Loucy (cell line): Measurements from ENCODE around the gene PORCN.
"Not testable (repeated sequence)": the region's sequence is repeated elsewhere in the genome, so short reads cannot be mapped to it uniquely, and the experiment has no call there.

ENCODE experiments used
- H2AFZ ChIP-seq: fragments of 200-600 bp; sonication (generic); 2 replicates; pipeline ENCODE4 v1.6.0; 2016; ENCODE audit warnings: antibody characterized with exemption, mild to moderate bottlenecking, low read length, moderate library complexity
- H3F3A ChIP-seq: fragments of 200-600 bp; 2 replicates; pipeline ENCODE4 v1.6.0; 2016; ENCODE audit warnings: antibody characterized with exemption, low read depth, mild to moderate bottlenecking
- H3K27me3 ChIP-seq: fragments of 200-600 bp; sonication (generic); 2 replicates; pipeline ENCODE4 v1.6.1; 2014; ENCODE audit warnings: low read length, mild to moderate bottlenecking; ENCODE audit not compliant: insufficient read depth, poor library complexity, severe bottlenecking
- H3K36me3 ChIP-seq: fragments of 200-600 bp; sonication (generic); 2 replicates; pipeline ENCODE4 v1.6.1; 2016; ENCODE audit warnings: low read length; ENCODE audit not compliant: insufficient read depth
- H3K4me1 ChIP-seq: fragments of 200-600 bp; sonication (generic); 2 replicates; pipeline ENCODE4 v1.5.1; 2014; ENCODE audit warnings: low read length, mild to moderate bottlenecking; ENCODE audit not compliant: insufficient read depth, poor library complexity, severe bottlenecking
- H3K4me2 ChIP-seq: fragments of 200-600 bp; sonication (generic); 2 replicates; pipeline ENCODE4 v1.6.0; 2014; ENCODE audit warnings: antibody characterized with exemption, low read length, low read depth, mild to moderate bottlenecking; ENCODE audit not compliant: poor library complexity, severe bottlenecking
- H3K4me3 ChIP-seq: fragments of 200-600 bp; sonication (generic); 2 replicates; pipeline ENCODE4 v1.5.1; 2014; ENCODE audit warnings: low read length, mild to moderate bottlenecking, mixed read lengths; ENCODE audit not compliant: poor library complexity, severe bottlenecking
- H3K79me2 ChIP-seq: fragments of 200-600 bp; sonication (generic); 2 replicates; pipeline ENCODE4 v1.6.1; 2014; ENCODE audit warnings: low read length; ENCODE audit not compliant: insufficient read depth
- H3K9ac ChIP-seq: fragments of 200-600 bp; sonication (generic); 2 replicates; pipeline ENCODE4 v1.6.0; 2014; ENCODE audit warnings: mild to moderate bottlenecking, low read depth, low read length, moderate library complexity; ENCODE audit not compliant: poor library complexity, severe bottlenecking
- H3K9me2 ChIP-seq: fragments of 200-600 bp; sonication (generic); replicated peaks from 2 replicates; pipeline ENCODE4 v1.6.1; 2016; ENCODE audit warnings: low read depth, low read length, mixed read lengths
- H3K9me3 ChIP-seq: fragments of 200-600 bp; sonication (generic); 2 replicates; pipeline ENCODE4 v1.6.1; 2014; ENCODE audit warnings: mild to moderate bottlenecking, antibody characterized with exemption, low read length, low read depth; ENCODE audit not compliant: insufficient read depth
- H4K20me1 ChIP-seq: fragments of 200-600 bp; sonication (generic); 2 replicates; pipeline ENCODE4 v1.6.0; 2014; ENCODE audit warnings: antibody characterized with exemption, low read length, mild to moderate bottlenecking; ENCODE audit not compliant: insufficient read depth, poor library complexity, severe bottlenecking
- EZH2phosphoT487 ChIP-seq: fragments of 200-600 bp; IDR thresholded peaks from 2 replicates; pipeline ENCODE4 v1.6.1; 2018; ENCODE audit warnings: antibody characterized with exemption, mild to moderate bottlenecking, moderate library complexity, borderline replicate concordance
- TF ChIP-seq, protein P1 (sequence below): fragments of 200-600 bp; sonication (generic); conservative IDR thresholded peaks from 2 replicates; pipeline ENCODE4 v1.5.1; 2014; ENCODE audit warnings: mild to moderate bottlenecking, antibody characterized with exemption, low read length

PORCN gene

DNA sequence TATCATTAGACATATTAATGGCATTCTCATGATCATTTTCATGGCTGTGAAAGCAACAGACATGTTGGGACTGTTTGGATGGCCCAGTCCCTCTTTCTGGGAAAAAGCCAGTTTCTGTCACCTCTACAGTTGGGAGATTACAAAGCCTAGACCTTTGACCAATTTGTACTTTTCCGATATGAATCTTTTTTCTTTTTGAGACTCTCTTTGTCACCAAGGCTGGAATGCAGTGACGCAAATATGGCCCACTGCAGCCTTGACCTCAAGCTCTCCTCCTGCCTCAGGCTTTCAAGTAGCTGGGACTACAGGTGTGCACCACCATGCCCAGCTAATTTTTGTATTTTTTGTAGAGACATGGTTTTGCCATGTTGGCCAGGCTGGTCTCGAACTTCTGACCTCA, 40.1 kb downstream of the PORCN start:
- Histone ChIP-seq H3K9me2 (no peaks in the 10 kb centered on the region), H3F3A (no peaks in the 10 kb centered on the region), H3K79me2 (no peaks in the 10 kb centered on the region), H2AFZ (no peak overlapping the region), H3K27me3 (no peaks in the 10 kb centered on the region), H3K4me1 (no peaks in the 10 kb centered on the region), H3K4me2 (no peak overlapping the region), H4K20me1 (no peaks in the 10 kb centered on the region), H3K9ac (no peak overlapping the region), H3K9me3 (no peaks in the 10 kb centered on the region), H3K36me3 (no peaks in the 10 kb centered on the region), H3K4me3 (no peak overlapping the region)
- TF ChIP-seq, protein P1, sequence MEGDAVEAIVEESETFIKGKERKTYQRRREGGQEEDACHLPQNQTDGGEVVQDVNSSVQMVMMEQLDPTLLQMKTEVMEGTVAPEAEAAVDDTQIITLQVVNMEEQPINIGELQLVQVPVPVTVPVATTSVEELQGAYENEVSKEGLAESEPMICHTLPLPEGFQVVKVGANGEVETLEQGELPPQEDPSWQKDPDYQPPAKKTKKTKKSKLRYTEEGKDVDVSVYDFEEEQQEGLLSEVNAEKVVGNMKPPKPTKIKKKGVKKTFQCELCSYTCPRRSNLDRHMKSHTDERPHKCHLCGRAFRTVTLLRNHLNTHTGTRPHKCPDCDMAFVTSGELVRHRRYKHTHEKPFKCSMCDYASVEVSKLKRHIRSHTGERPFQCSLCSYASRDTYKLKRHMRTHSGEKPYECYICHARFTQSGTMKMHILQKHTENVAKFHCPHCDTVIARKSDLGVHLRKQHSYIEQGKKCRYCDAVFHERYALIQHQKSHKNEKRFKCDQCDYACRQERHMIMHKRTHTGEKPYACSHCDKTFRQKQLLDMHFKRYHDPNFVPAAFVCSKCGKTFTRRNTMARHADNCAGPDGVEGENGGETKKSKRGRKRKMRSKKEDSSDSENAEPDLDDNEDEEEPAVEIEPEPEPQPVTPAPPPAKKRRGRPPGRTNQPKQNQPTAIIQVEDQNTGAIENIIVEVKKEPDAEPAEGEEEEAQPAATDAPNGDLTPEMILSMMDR: no peak
- TF ChIP-seq EZH2phosphoT487: no peak

DNA sequence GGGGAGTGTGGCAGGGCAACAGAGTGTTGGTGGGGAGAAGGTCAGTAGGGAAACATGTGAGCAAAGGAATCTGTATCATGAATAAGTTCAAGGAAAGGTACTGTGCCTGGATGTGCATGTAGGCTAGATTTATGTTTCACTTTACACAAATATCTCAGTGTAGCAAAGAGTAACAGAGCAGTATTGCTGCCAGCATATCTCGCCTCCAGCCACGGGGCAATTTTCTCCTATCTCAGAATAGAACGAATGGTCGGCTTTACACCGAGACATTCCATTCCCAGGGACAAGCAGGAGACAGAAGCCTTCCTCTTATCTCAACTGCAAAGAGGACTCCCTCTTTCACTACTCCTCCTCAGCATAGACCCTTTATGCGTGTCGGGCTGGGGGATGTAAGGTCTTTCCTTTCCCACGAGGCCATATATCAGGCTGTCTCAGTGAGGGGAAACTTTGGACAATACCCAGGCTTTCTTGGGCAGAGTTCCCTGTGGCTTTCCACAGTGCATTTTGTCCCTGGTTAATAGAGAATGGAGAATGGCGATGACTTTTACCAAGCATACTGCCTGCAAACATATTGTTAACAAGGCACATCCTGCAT, 47.0 kb downstream of the PORCN start:
- H4K20me1 ChIP-seq, H3F3A ChIP-seq, H3K4me2 ChIP-seq, H3K9me2 ChIP-seq, H3K9me3 ChIP-seq, H3K4me3 ChIP-seq, H3K27me3 ChIP-seq, H3K79me2 ChIP-seq, H2AFZ ChIP-seq, H3K9ac ChIP-seq, H3K4me1 ChIP-seq: not testable (repeated sequence)
- H3K36me3 ChIP-seq: peaks cover 17% of the 10 kb centered on the region; the same call in 1 of the 2 replicates

DNA sequence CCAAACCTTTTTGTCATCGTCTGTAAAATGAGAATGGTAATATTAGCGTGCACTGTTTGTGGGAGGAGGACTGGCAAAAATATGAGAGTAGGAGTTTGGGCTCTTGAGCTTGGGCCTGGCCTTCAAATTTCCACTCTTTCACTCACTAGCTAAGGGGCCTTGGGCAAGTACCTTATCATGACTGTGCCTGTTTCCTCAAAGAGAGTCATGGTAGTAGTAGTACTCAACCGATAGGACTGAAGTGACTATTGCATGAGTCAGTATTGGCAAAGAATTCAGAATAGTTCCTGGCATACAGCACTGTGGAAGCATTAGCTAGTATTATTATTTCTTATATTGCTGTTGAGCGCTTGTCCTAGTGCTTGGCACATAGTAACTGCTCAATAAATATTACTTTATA, 49.5 kb downstream of the PORCN start:
- TF ChIP-seq EZH2phosphoT487: no peak
- TF ChIP-seq, protein P1: no peak
- H3K4me2 ChIP-seq: no peak overlapping the region
- no peak overlapping the region for H2AFZ ChIP-seq
- no peaks in the 10 kb centered on the region for H3K9me2 ChIP-seq
- H3K9ac ChIP-seq: no peak overlapping the region
- no peak overlapping the region for H3K4me3 ChIP-seq
- no peaks in the 10 kb centered on the region for H3F3A ChIP-seq
- no peaks in the 10 kb centered on the region for H3K4me1 ChIP-seq
- no peaks in the 10 kb centered on the region for H3K27me3 ChIP-seq
- H3K9me3 ChIP-seq: no peaks in the 10 kb centered on the region
- H3K36me3 ChIP-seq: peaks cover 17% of the 10 kb centered on the region; the same call in 1 of the 2 replicates
- H4K20me1 ChIP-seq: no peaks in the 10 kb centered on the region
- H3K79me2 ChIP-seq: no peaks in the 10 kb centered on the region

DNA sequence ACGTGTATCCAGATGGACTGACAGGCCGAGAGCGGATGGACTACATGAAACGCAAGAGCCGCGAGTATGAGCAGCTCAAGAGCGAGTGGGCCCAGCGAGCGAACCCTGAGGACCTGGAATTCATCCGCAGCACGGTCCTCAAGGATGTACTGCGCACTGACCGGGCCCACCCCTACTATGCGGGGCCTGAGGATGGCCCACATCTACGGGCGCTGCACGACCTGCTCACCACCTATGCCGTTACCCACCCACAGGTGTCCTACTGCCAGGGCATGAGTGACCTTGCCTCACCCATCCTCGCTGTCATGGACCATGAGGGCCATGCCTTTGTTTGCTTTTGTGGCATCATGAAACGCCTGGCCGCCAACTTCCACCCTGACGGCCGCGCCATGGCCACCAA, 50.8 kb downstream of the PORCN start:
- Histone ChIP-seq H3K27me3 (no peaks in the 10 kb centered on the region), H3K4me3 (no peak overlapping the region), H2AFZ (no peak overlapping the region), H3K4me1 (no peaks in the 10 kb centered on the region), H3K9me2 (no peaks in the 10 kb centered on the region), H3K36me3 (peaks cover 17% of the 10 kb centered on the region; the same call in 1 of the 2 replicates), H3K9ac (no peak overlapping the region), H3K79me2 (no peaks in the 10 kb centered on the region), H3F3A (no peaks in the 10 kb centered on the region), H3K4me2 (no peak overlapping the region), H4K20me1 (no peaks in the 10 kb centered on the region), H3K9me3 (no peaks in the 10 kb centered on the region)
- TF ChIP-seq EZH2phosphoT487: no peak
- TF ChIP-seq, protein P1: no peak
